Caco-2 (cell line): ENCODE data around the gene SAP130. TPM values are rescaled to one million over a fixed set of nuclear protein-coding genes. Genes with fewer than 3 reads are reported as not detected.
"Not testable (repeated sequence)": the region's sequence is repeated elsewhere in the genome, so short reads cannot be mapped to it uniquely, and the experiment has no call there.

Source experiments
- BruUV-seq: library from RNA; stranded (reverse); fragments of 400-500 nt; replicated peaks from 2 replicates; lab custom pipeline; 2021; lab: Mats Ljungman, UMichigan
- CTCF ChIA-PET: fragments of 300-600 bp; sonication (Branson Sonifier 250); formaldehyde crosslinking; loops from one replicate; lab custom pipeline; 2022; ENCODE audit warnings: antibody characterized with exemption; lab: Charles Lee
- POLR2A ChIA-PET: fragments of 300-600 bp; sonication (Branson Sonifier 250); formaldehyde crosslinking; loops from one replicate; lab custom pipeline; 2022; ENCODE audit warnings: antibody characterized with exemption; lab: Charles Lee
- DNase-seq, 2 experiments: peaks; one replicate each; pipeline versions ENCODE4 v3.0.0 to v3.0.0-alpha.2; 2020 to 2022
- H3K27me3 ChIP-seq: replicated peaks from 2 replicates; pipeline ENCODE4 v1.6.0; 2011; ENCODE audit warnings: low read length; ENCODE audit not compliant: control insufficient read depth, insufficient read depth
- H3K36me3 ChIP-seq: 2 replicates; pipeline ENCODE4 v1.5.1; 2011; ENCODE audit warnings: low read length; ENCODE audit not compliant: control insufficient read depth, insufficient read depth
- H3K4me1 ChIP-seq: fragments of 250-450 bp; sonication (Bioruptor Pico); 2 replicates; pipeline ENCODE4 v1.5.1; 2020; ENCODE audit warnings: mild to moderate bottlenecking
- H3K4me3 ChIP-seq: 2 replicates; pipeline ENCODE4 v1.5.1; 2011; ENCODE audit warnings: low read depth, mild to moderate bottlenecking, control low read depth, low read length
- H3K9me3 ChIP-seq: fragments of 250-450 bp; sonication (Bioruptor Pico); 2 replicates; pipeline ENCODE4 v1.5.1; 2020; ENCODE audit warnings: mild to moderate bottlenecking, moderate library complexity
- H3K27ac Mint-ChIP-seq: one replicate; pipeline ENCODE4 v1.8.0; 2022; ENCODE audit warnings: mixed read lengths; ENCODE audit not compliant: unreplicated experiment
- H3K27me3 Mint-ChIP-seq: one replicate; pipeline ENCODE4 v1.8.0; 2022; ENCODE audit warnings: mixed read lengths; ENCODE audit not compliant: insufficient read depth, unreplicated experiment
- H3K36me3 Mint-ChIP-seq: one replicate; pipeline ENCODE4 v1.8.0; 2022; ENCODE audit warnings: mild to moderate bottlenecking, mixed read lengths; ENCODE audit not compliant: insufficient read depth, unreplicated experiment
- H3K4me1 Mint-ChIP-seq: one replicate; pipeline ENCODE4 v1.8.0; 2022; ENCODE audit warnings: low read depth, mixed read lengths; ENCODE audit not compliant: unreplicated experiment
- H3K4me3 Mint-ChIP-seq: one replicate; pipeline ENCODE4 v1.8.0; 2022; ENCODE audit warnings: mild to moderate bottlenecking, moderate library complexity, mixed read lengths; ENCODE audit not compliant: unreplicated experiment
- H3K9me3 Mint-ChIP-seq: one replicate; pipeline ENCODE4 v1.8.0; 2022; ENCODE audit warnings: mixed read lengths; ENCODE audit not compliant: unreplicated experiment
- CTCF ChIP-seq, 2 experiments: fragments of 200-600 bp in 1 of 2; IDR thresholded peaks; 1 replicate in 1 of 2; 2 replicates in 1 of 2; pipeline versions ENCODE4 v1.5.1 to v1.8.0; 2011 to 2022; ENCODE audit warnings: antibody characterized with exemption in 1 of 2, control low read depth in 1 of 2, inconsistent platforms in 1 of 2, low read depth in 1 of 2, low read length in 1 of 2, mild to moderate bottlenecking in 1 of 2, moderate library complexity in 1 of 2; ENCODE audit not compliant: insufficient read depth in 1 of 2, severe bottlenecking in 1 of 2, unreplicated experiment in 1 of 2
- intact Hi-C: fragments of 100-400 bp; cut with micrococcal nuclease; formaldehyde crosslinking; loops from one replicate; pipeline ENCODE4 v1.10.0; 2022; ENCODE audit not compliant: unreplicated experiment
- total RNA-seq: library from RNA; stranded (reverse); gene quantifications from 2 replicates; pipeline ENCODE4 v1.2.3, GENCODE V29; 2022

Gene SAP130
- total RNA-seq, 1 experiment from 2014 or later, result 43.3 TPM

- H3K27me3 ChIP-seq, result no peaks in the 10 kb centered on the region
- peaks cover 14% of the 10 kb centered on the region for H3K4me1 Mint-ChIP-seq
- H3K9me3 ChIP-seq, result no peaks in the 10 kb centered on the region
- no peak for TF ChIP-seq CTCF (IDR thresholded peaks at IDR 0.05; ENCODE audit: insufficient read depth in 1 of 2, low read depth in 1 of 2, low read length in 1 of 2, severe bottlenecking in 1 of 2, unreplicated experiment in 1 of 2)
- peaks cover 18% of the 10 kb centered on the region for H3K4me1 ChIP-seq
- ChIA-PET CTCF (no interaction called here), POLR2A (no interaction called here)
- no peaks in the 10 kb centered on the region for H3K36me3 ChIP-seq
- H3K36me3 Mint-ChIP-seq, result no peaks in the 10 kb centered on the region
- no peak overlapping the region for H3K4me3 ChIP-seq
- no peak overlapping the region for H3K4me3 Mint-ChIP-seq
- intact Hi-C loops, result no loop called here
- H3K27me3 Mint-ChIP-seq, result no peaks in the 10 kb centered on the region
- BruUV-seq, result no TSS peak
- H3K9me3 Mint-ChIP-seq, result no peaks in the 10 kb centered on the region
- DNase-seq, result no peak
- no peak overlapping the region for H3K27ac Mint-ChIP-seq
Measured at GRCh38 chr2:127910415-127910814, 117.4 kb downstream of the SAP130 start.

- no TSS peak for BruUV-seq
- Histone ChIP-seq H3K9me3 (no peaks in the 10 kb centered on the region), H3K27me3 (no peaks in the 10 kb centered on the region), H3K4me3 (no peak overlapping the region), H3K36me3 (no peaks in the 10 kb centered on the region), H3K4me1 (peaks cover 18% of the 10 kb centered on the region)
- intact Hi-C loops, result loop anchor here (2.0 kb wide), 1 partner anchor 14 kb away; no protein-coding TSS in a partner anchor
- Mint-ChIP-seq H3K9me3 (no peaks in the 10 kb centered on the region), H3K36me3 (no peaks in the 10 kb centered on the region), H3K27me3 (no peaks in the 10 kb centered on the region), H3K4me3 (no peak overlapping the region), H3K27ac (peak overlapping the region; percentile 72), H3K4me1 (peaks cover 14% of the 10 kb centered on the region)
- CTCF ChIA-PET, result interaction anchor here (0.5 to 1.1 kb wide), 7 partner anchors 11 to 174 kb away, joined by 3 to 5 read pairs (median 4); no protein-coding TSS in a partner anchor
- peak; percentile 15 to 23 for TF ChIP-seq CTCF (IDR thresholded peaks at IDR 0.05; ENCODE audit: insufficient read depth in 1 of 2, low read depth in 1 of 2, low read length in 1 of 2, severe bottlenecking in 1 of 2, unreplicated experiment in 1 of 2)
- POLR2A ChIA-PET, result interaction anchor here (0.9 to 1.9 kb wide), 2 partner anchors 14 to 29 kb away, joined by 4 to 20 read pairs; no protein-coding TSS in a partner anchor
- DNase-seq, result peak; percentile 49 to 60
Measured at GRCh38 chr2:127909019-127909418, 118.8 kb downstream of the SAP130 start.

GRCh38 chr2:127907733-127908400 is 120.0 kb downstream of the SAP130 start:
- peaks cover 18% of the 10 kb centered on the region for H3K4me1 ChIP-seq
- H3K27me3 Mint-ChIP-seq, H3K9me3 Mint-ChIP-seq, H3K36me3 ChIP-seq, H3K4me3 ChIP-seq, H3K4me3 Mint-ChIP-seq, BruUV-seq, CTCF ChIA-PET, H3K27me3 ChIP-seq, H3K36me3 Mint-ChIP-seq, H3K9me3 ChIP-seq: not testable (repeated sequence)
- POLR2A ChIA-PET, result interaction anchor here (0.6 to 1.9 kb wide), 2 partner anchors 15 to 123 kb away, joined by 3 to 20 read pairs; no protein-coding TSS in a partner anchor
- DNase-seq, result peak; percentile 69 to 71
- Mint-ChIP-seq H3K27ac (peak overlapping the region; percentile 79), H3K4me1 (peaks cover 14% of the 10 kb centered on the region)
- intact Hi-C loops, result loop anchor here (1.0 to 2.0 kb wide), 3 partner anchors 15 to 50 kb away; partner anchors contain the start of gene POLR2D
